ENCODE data around the gene RDX. TPM values are rescaled to one million over a fixed set of nuclear protein-coding genes. Genes with fewer than 3 reads are reported as not detected.

The RDX gene
- total RNA-seq, 1 experiment from 2014 or later: 77.4 TPM

GRCh38 chr11:110242746-110243145, 53.7 kb downstream of the RDX start (continued):
- no peak for TF ChIP-seq ATF3 (CRISPR knock-in tag; conservative IDR thresholded peaks at IDR 0.05)
- no peak for TF ChIP-seq OVOL2 (CRISPR knock-in tag; IDR thresholded peaks at IDR 0.05; ENCODE audit: borderline replicate concordance)
- TF ChIP-seq, protein P1, sequence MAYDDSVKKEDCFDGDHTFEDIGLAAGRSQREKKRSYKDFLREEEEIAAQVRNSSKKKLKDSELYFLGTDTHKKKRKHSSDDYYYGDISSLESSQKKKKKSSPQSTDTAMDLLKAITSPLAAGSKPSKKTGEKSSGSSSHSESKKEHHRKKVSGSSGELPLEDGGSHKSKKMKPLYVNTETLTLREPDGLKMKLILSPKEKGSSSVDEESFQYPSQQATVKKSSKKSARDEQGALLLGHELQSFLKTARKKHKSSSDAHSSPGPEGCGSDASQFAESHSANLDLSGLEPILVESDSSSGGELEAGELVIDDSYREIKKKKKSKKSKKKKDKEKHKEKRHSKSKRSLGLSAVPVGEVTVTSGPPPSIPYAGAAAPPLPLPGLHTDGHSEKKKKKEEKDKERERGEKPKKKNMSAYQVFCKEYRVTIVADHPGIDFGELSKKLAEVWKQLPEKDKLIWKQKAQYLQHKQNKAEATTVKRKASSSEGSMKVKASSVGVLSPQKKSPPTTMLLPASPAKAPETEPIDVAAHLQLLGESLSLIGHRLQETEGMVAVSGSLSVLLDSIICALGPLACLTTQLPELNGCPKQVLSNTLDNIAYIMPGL (CRISPR knock-in tag; IDR thresholded peaks at IDR 0.05): no peak
- TF ChIP-seq ATF1 (CRISPR knock-in tag; IDR thresholded peaks at IDR 0.05): no peak
- no peak for TF ChIP-seq TP53 (CRISPR knock-in tag; IDR thresholded peaks at IDR 0.05)
- TF ChIP-seq, protein P2, sequence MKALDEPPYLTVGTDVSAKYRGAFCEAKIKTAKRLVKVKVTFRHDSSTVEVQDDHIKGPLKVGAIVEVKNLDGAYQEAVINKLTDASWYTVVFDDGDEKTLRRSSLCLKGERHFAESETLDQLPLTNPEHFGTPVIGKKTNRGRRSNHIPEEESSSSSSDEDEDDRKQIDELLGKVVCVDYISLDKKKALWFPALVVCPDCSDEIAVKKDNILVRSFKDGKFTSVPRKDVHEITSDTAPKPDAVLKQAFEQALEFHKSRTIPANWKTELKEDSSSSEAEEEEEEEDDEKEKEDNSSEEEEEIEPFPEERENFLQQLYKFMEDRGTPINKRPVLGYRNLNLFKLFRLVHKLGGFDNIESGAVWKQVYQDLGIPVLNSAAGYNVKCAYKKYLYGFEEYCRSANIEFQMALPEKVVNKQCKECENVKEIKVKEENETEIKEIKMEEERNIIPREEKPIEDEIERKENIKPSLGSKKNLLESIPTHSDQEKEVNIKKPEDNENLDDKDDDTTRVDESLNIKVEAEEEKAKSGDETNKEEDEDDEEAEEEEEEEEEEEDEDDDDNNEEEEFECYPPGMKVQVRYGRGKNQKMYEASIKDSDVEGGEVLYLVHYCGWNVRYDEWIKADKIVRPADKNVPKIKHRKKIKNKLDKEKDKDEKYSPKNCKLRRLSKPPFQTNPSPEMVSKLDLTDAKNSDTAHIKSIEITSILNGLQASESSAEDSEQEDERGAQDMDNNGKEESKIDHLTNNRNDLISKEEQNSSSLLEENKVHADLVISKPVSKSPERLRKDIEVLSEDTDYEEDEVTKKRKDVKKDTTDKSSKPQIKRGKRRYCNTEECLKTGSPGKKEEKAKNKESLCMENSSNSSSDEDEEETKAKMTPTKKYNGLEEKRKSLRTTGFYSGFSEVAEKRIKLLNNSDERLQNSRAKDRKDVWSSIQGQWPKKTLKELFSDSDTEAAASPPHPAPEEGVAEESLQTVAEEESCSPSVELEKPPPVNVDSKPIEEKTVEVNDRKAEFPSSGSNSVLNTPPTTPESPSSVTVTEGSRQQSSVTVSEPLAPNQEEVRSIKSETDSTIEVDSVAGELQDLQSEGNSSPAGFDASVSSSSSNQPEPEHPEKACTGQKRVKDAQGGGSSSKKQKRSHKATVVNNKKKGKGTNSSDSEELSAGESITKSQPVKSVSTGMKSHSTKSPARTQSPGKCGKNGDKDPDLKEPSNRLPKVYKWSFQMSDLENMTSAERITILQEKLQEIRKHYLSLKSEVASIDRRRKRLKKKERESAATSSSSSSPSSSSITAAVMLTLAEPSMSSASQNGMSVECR (CRISPR knock-in tag; IDR thresholded peaks at IDR 0.05; ENCODE audit: borderline replicate concordance): no peak
- TF ChIP-seq, protein P3, sequence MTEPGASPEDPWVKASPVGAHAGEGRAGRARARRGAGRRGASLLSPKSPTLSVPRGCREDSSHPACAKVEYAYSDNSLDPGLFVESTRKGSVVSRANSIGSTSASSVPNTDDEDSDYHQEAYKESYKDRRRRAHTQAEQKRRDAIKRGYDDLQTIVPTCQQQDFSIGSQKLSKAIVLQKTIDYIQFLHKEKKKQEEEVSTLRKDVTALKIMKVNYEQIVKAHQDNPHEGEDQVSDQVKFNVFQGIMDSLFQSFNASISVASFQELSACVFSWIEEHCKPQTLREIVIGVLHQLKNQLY (CRISPR knock-in tag; IDR thresholded peaks at IDR 0.05): no peak

DNA sequence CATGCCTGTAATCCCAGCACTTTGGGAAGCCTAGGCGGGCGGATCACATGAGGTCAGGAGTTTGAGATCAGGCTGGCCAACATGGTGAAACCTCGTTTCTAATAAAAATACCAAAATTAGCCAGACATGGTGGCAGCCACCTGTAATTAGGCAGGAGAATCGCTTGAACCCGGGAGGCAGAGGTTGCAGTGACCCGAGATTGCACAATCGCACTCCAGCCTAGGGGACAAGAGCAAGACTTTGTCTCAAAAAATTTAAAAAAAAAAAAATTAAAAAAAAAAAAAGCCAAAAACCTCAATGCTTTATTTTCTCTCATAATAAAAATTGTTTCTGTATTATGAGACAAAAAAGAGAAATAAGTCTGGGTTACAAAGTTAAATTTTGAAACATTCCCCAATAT, 54.2 kb downstream of the RDX start:
- CTCF ChIA-PET: interaction anchor here (1.1 kb wide), 1 partner anchor 193 kb away, joined by 3 read pairs; no protein-coding TSS in a partner anchor
- Mint-ChIP-seq H3K27me3 (ENCODE audit: low read depth) (no peaks in the 10 kb centered on the region), H3K4me1 (no peaks in the 10 kb centered on the region), H3K9me3 (no peaks in the 10 kb centered on the region), H3K4me3 (no peak overlapping the region), H3K36me3 (peaks cover 28% of the 10 kb centered on the region), H3K27ac (no peak overlapping the region)
- ATAC-seq (no peak), DNase-seq (ENCODE audit: low spot score) (no peak)
- POLR2A ChIA-PET: no interaction called here
- TF ChIP-seq, protein P4, sequence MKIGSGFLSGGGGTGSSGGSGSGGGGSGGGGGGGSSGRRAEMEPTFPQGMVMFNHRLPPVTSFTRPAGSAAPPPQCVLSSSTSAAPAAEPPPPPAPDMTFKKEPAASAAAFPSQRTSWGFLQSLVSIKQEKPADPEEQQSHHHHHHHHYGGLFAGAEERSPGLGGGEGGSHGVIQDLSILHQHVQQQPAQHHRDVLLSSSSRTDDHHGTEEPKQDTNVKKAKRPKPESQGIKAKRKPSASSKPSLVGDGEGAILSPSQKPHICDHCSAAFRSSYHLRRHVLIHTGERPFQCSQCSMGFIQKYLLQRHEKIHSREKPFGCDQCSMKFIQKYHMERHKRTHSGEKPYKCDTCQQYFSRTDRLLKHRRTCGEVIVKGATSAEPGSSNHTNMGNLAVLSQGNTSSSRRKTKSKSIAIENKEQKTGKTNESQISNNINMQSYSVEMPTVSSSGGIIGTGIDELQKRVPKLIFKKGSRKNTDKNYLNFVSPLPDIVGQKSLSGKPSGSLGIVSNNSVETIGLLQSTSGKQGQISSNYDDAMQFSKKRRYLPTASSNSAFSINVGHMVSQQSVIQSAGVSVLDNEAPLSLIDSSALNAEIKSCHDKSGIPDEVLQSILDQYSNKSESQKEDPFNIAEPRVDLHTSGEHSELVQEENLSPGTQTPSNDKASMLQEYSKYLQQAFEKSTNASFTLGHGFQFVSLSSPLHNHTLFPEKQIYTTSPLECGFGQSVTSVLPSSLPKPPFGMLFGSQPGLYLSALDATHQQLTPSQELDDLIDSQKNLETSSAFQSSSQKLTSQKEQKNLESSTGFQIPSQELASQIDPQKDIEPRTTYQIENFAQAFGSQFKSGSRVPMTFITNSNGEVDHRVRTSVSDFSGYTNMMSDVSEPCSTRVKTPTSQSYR (CRISPR knock-in tag; IDR thresholded peaks at IDR 0.05): no peak
- TF ChIP-seq ZSCAN18 (CRISPR knock-in tag; IDR thresholded peaks at IDR 0.05) (no peak), ZNF317 (CRISPR knock-in tag; IDR thresholded peaks at IDR 0.05; ENCODE audit: borderline replicate concordance, low read depth) (no peak), ATF2 (CRISPR knock-in tag; IDR thresholded peaks at IDR 0.05; ENCODE audit: borderline replicate concordance, low read depth) (no peak), NFYB (CRISPR knock-in tag; conservative IDR thresholded peaks at IDR 0.05; ENCODE audit: low read depth) (no peak), JUN (CRISPR knock-in tag; IDR thresholded peaks at IDR 0.05) (no peak), CREB1 (CRISPR knock-in tag; IDR thresholded peaks at IDR 0.05) (no peak)
- TF ChIP-seq, protein P2 (CRISPR knock-in tag; IDR thresholded peaks at IDR 0.05; ENCODE audit: borderline replicate concordance): no peak
- TF ChIP-seq, protein P1 (CRISPR knock-in tag; IDR thresholded peaks at IDR 0.05): no peak
